Germinal center (tissue), 1 donor: ENCODE results near the gene GBX1.

ENCODE experiments used
- DNase-seq: peaks from one replicate; pipeline ENCODE4 v3.0.0; 2012; ENCODE audit warnings: mixed read lengths, low spot score

Gene GBX1

GRCh38 chr7:151167197-151167961 is at the start of gene GBX1:
Gene GBX1, minus strand, starts transcription at chr7:151167694. Its CDS starts 146 bp downstream, at chr7:151167548.
- DNase-seq: peak; percentile 37

DNA sequence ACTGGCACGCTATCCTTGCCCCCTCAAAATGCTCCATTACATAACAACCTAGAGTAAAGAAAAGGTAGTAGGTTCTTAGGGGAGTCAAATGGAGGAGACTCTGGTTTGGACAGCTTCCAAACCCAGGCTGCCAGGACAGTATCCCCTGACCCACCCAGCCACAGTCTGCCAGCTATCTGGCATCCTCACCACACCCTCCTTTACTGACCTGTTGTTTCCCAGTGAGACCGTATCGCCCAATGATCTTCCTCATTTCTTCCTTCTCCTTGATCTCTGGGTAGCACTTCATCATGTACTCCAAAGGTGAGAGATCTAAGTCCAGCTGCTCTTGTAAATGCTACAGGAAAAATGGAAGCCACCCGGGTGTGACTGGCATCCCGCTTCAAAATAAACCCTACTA is 47.9 kb upstream of the GBX1 start:
- no peak for DNase-seq

DNA sequence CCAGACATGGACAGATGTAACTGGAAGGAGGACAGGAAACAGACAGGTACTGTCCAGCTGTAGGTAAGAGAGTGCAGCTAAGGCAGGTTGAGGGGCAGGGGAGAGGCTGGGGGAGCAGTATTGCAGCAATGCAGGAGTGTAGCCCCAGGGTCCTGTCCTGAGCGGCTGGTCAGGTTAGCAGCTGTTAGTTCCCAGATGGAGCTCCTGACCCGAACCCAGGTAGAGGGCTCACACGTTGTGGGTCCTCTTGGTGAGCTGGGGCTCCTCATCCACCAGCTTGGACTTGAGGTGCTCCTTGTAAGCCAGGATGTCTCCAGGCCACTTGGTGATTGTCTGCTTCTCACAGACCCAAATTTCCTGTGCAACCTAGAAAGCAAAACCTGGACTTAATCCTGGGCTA is 46.3 kb upstream of the GBX1 start:
- no peak for DNase-seq

DNA sequence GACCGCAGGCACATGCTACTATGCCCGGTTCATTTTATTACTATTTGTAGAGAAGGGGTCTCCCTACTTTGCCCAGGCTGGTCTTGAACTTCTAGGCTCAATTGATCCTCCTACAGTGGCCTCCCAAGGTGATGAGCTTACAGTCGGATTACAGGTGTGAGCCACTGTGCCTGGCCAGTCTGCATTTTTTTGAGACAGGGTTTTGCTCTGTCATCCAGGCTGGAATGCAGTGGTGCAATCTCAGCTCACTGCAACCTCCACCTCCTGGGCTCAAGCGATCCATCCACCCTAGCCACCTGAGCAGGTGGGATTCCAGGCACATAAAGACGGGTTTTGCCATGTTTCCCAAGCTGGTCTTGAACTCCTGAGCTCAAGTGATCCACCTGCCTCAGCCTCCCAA is 45.1 kb upstream of the GBX1 start:
- DNase-seq: no peak

- no peak for DNase-seq
These were observed 43.8 kb upstream of the GBX1 start for GRCh38 chr7:151211155-151211772.

- no peak for DNase-seq
These were observed 42.8 kb upstream of the GBX1 start, which contains the start of gene H2BK1 for GRCh38 chr7:151210087-151210854. Gene H2BK1, minus strand, starts transcription at chr7:151210488. Its CDS starts 170 bp downstream, at chr7:151210318.

- no peak for DNase-seq
These were observed 42.1 kb upstream of the GBX1 start for GRCh38 chr7:151209588-151209987.

- DNase-seq: no peak
These were observed 40.9 kb upstream of the GBX1 start for GRCh38 chr7:151208253-151208862.

- no peak for DNase-seq
These were observed 40.3 kb upstream of the GBX1 start for GRCh38 chr7:151207804-151208203.

DNA sequence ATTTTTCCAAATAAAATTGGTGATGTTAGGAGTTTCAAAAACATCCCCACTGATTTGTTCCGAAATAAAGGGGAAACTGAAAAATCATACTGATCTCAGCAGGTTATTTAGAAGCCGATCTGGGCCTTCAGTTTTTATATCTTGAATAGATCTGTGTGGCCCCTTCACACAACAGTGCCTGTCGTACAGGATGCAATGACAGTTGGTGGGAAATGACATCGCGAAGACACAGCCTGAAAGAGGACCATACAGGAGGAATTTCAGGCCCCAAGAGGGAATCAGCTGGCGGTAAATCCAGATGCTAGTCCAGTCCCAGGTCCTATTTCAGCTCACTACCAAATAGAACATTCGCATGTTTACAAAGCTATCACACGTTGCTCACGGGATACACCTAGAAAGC is 39.8 kb upstream of the GBX1 start:
- DNase-seq: no peak

GRCh38 chr7:151206914-151207313 is 39.4 kb upstream of the GBX1 start:
- DNase-seq: no peak

GRCh38 chr7:151205730-151206129 is 38.2 kb upstream of the GBX1 start:
- no peak for DNase-seq

DNA sequence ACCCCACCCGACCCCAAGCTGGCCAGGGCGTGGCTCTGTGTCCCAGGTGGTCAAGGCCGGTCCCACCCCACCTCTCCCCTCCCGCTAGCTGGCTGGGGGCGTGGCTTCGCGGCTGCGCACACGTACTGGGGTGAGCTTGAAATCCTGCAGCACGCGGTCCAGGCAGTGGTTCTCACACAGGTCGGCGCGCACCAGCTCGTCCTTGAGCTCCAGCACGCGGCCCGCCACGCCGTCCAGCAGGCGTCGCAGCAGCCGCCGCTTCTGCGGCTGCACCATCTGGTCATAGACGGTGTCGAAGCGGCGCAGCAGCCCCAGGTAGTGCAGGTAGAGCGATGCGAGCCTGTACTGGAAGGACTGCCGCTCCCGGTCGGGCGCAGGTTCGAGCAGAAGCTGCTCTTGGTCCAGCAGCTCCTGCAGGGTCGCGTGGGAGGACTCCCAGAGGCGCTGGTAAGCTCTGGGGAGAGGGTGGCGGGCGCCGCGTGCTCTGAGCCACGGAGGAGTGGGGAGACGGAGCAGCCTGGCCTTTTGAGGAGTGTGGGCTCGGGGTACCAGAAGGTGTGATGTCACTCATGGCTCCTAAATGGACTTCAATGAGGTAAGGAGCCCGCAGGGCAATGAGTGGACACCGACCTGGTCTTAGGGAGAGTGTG is 37.0 kb upstream of the GBX1 start:
- no peak for DNase-seq

- no peak for DNase-seq
These were observed 35.3 kb upstream of the GBX1 start for GRCh38 chr7:151202836-151203235.

- DNase-seq: no peak
These were observed 34.3 kb upstream of the GBX1 start for GRCh38 chr7:151201751-151202150.

DNA sequence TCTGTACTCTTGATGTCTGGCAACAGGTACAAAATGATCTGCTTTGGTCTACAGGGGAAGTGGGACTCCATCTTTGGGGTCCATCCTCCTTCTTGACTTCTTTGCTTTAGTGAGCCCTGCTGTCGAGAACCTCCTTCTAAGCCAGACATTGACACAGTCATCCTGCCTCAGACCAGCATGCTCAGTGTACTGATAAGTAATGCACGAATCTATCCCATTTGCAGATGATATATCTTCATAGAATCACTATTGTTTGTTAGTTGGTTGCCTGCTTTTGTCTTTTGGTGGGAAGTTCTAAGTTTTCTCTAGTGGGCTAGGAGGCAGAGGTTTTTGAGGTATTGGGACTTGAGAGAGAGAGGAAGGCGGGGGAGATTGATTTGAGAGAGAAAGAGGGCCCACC is 33.9 kb upstream of the GBX1 start:
- DNase-seq: no peak

DNA sequence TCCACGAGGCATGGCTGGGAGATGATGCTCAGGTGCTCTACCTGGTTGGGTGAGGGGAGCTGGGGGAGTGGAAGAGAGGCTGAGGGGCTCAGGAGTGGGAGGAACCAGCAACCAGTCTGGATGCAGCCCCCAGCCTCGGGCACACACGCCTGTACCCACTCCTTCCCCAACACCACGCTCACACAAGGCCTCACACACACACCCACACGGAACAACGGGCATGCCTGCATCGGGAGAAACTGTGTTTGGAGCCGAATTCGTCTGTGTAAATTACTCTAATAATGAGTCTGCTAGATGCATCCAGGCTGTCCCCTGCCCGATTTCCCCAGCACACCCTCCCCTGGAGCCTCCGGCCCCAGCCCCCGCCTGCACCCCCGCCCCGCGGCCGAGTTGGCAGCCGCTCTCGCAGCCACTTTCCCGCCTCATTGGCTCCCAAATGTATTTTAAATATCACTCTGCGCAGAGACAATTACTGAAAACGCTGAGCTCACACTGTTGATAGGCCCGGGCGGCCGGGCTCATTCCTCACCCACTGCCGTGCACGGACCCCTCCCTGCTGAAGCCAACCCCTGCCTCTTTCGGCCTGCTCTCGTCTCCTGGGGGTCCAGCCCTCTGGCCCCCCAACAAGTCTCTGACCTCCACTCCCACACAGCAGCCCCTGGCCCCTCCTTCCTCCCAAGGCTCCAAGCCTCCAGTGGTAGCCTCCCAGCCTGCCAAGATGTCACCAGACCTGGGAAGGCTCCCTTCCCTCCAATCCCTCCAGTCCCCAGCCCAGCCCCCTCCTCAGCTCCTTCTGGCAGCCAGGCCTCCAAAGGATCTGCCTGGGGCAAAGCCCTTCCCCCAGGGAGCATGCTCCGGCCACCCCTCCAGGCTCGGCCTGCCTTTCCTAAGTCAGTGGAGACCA is 31.7 kb upstream of the GBX1 start:
- no peak for DNase-seq

- no peak for DNase-seq
These were observed 30.4 kb upstream of the GBX1 start for GRCh38 chr7:151197932-151198331.

GRCh38 chr7:151195616-151196450 is 28.3 kb upstream of the GBX1 start:
- DNase-seq: no peak

DNA sequence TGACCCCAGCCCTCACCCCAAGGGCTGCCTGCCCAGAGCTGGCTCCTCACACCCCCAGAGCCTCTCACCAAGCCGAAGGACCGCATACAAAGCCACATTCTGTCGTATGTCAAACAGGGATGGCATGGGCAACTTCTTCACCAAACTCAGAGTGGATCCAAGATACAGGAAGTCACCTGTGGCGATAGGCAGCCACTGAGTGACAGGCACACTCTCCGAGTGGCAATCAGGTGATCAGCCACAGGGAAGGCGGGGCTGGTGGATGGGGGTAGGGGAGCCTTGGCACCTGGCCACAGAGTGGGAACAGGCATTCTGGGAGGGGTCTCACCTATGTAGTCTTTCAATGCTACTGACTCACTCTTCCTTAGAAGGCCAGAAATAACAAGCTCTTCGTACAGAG is 26.7 kb upstream of the GBX1 start:
- DNase-seq: no peak
